Neutrophil (primary cell): ENCODE data around the gene RPH3AL.

Source experiments
- H3K27ac ChIP-seq: fragments of 200-600 bp; sonication (generic); 2 replicates; pipeline ENCODE4 v1.5.1; 2016; ENCODE audit warnings: mild to moderate bottlenecking, moderate library complexity
- H3K27me3 ChIP-seq: fragments of 200-600 bp; sonication (generic); 2 replicates; pipeline ENCODE4 v1.6.0; 2016; ENCODE audit warnings: mild to moderate bottlenecking
- H3K36me3 ChIP-seq: fragments of 200-600 bp; sonication (generic); 2 replicates; pipeline ENCODE4 v1.5.1; 2017
- H3K4me1 ChIP-seq, 2 experiments: fragments of 200-600 bp in 1 of 2; sonication (generic) in 1 of 2; 1 replicate in 1 of 2; 2 replicates in 1 of 2; pipeline versions ENCODE4 v1.5.1 to v1.6.1; 2013 to 2016; ENCODE audit warnings: low read depth in 1 of 2, low read length in 1 of 2, mild to moderate bottlenecking in 1 of 2, moderate library complexity in 1 of 2; ENCODE audit not compliant: control insufficient read depth in 1 of 2, insufficient read depth in 1 of 2
- H3K4me3 ChIP-seq, 2 experiments: fragments of 200-600 bp in 1 of 2; sonication (generic) in 1 of 2; 1 replicate in 1 of 2; 2 replicates in 1 of 2; pipeline ENCODE4 v1.5.1; 2013 to 2016; ENCODE audit warnings: low read depth in 1 of 2, low read length in 1 of 2, mild to moderate bottlenecking in 1 of 2, moderate library complexity in 1 of 2
- H3K9me3 ChIP-seq: fragments of 200-600 bp; sonication (generic); 2 replicates; pipeline ENCODE4 v1.5.1; 2016
- TF ChIP-seq, protein P1 (sequence below): fragments of 200-600 bp; sonication (generic); IDR thresholded peaks from 2 replicates; pipeline ENCODE4 v1.5.1; 2016; ENCODE audit warnings: antibody characterized with exemption

RPH3AL gene

DNA sequence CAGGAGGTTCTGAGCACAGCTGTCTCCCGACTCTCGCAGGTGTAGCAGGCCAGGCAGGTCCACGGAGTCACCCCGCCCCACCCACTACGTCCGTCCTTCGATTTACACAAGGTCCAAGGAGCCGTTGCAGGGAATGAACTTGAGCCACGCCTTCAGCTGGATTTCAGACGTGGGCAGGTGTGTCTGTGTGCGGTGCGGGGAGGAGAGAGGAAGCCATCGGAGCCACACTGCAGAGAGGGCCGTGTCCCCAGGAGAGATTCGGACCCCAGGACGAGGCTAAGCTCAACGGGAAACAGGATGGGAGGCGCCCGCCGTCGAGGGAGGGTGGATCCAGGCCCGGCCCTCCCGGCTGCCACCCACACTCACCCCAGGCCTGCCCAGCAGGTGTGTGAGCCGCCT, 50.3 kb downstream of the RPH3AL start:
- H3K4me1 ChIP-seq: no peaks in the 10 kb centered on the region
- no peaks in the 10 kb centered on the region for H3K9me3 ChIP-seq
- no peaks in the 10 kb centered on the region for H3K36me3 ChIP-seq
- TF ChIP-seq, protein P1, sequence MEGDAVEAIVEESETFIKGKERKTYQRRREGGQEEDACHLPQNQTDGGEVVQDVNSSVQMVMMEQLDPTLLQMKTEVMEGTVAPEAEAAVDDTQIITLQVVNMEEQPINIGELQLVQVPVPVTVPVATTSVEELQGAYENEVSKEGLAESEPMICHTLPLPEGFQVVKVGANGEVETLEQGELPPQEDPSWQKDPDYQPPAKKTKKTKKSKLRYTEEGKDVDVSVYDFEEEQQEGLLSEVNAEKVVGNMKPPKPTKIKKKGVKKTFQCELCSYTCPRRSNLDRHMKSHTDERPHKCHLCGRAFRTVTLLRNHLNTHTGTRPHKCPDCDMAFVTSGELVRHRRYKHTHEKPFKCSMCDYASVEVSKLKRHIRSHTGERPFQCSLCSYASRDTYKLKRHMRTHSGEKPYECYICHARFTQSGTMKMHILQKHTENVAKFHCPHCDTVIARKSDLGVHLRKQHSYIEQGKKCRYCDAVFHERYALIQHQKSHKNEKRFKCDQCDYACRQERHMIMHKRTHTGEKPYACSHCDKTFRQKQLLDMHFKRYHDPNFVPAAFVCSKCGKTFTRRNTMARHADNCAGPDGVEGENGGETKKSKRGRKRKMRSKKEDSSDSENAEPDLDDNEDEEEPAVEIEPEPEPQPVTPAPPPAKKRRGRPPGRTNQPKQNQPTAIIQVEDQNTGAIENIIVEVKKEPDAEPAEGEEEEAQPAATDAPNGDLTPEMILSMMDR: no peak
- no peak overlapping the region for H3K4me3 ChIP-seq
- H3K27me3 ChIP-seq: peaks cover 53% of the 10 kb centered on the region
- H3K27ac ChIP-seq: no peak overlapping the region

DNA sequence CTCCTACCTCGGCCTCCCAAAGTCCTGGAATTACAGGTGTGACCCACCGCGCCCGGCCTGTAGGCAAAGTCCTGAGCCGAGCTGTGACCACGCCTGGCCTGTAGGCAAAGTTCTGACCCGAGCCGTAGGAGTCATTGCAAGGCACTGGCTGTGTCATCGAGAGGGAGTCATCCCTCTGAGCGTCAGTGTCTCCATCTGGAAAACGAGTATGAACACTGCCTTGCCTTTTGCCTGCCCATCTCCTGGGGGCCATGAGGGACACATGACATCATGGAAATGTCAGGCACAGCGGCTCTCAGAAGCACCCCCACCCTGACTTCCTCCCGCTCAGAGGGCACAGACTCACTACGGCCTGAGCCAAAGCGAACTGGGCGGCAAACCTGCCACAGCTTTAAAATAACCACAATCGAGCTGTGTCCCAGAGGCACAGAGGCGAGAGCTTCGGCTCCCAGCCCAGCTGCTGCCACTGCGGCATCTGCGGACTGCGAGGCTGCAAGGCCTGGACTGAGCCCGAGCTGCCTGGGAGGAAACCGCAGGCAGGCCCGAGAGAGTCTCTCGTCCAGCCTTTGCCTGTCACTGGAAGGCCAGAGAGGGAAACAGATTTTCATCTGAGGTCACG, 50.8 kb downstream of the RPH3AL start:
- Histone ChIP-seq H3K36me3 (no peaks in the 10 kb centered on the region), H3K27me3 (peaks cover 53% of the 10 kb centered on the region), H3K4me1 (no peaks in the 10 kb centered on the region), H3K27ac (no peak overlapping the region), H3K9me3 (no peaks in the 10 kb centered on the region), H3K4me3 (no peak overlapping the region)
- TF ChIP-seq, protein P1: no peak

DNA sequence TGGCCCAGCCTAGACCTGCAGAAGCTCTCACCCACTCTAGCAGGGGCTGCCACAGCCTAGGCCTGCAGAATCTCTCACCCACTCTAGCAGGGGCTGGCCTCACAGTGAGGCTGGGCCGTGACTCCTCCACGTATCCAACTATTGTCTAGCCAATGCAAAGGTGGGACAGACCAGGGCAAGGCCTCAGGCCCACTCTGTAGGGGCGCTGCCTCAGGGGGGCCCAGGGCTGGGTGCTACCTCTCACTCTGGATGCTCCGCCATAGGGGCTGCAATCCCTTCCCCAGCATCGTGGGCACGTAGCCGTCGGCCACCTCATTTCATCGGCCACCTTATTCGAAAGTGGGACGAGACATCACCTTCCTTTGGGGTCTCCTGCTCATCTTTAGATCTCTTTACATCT, 51.7 kb downstream of the RPH3AL start:
- Histone ChIP-seq H3K36me3 (no peaks in the 10 kb centered on the region), H3K27me3 (peaks cover 51% of the 10 kb centered on the region)
- TF ChIP-seq, protein P1: no peak

DNA sequence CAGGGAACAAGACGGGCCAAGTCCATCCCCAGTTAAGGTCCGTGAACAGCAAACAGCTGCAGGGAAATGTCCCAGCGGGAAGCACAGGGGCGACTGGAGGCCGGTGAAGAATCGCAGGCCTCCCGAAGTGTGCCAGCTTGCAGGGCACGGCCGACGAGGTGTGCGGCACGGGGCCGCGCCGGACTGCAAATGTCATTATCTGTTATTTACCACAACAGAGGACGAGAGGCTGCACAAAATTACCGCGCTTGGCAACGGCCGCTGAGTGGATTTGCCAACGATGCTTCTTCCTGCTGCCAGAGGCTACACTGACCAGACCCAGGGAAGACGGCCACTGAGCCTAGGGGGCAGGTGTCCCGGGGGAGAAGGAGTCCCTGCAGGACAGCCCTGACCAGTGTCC, 53.1 kb downstream of the RPH3AL start:
- Histone ChIP-seq H3K4me3 (no peak overlapping the region), H3K4me1 (no peaks in the 10 kb centered on the region), H3K27me3 (peaks cover 38% of the 10 kb centered on the region), H3K36me3 (no peaks in the 10 kb centered on the region), H3K27ac (no peak overlapping the region), H3K9me3 (no peaks in the 10 kb centered on the region)
- TF ChIP-seq, protein P1: no peak

More for the DNA sequence above, 51.7 kb downstream of the RPH3AL start:
- H3K4me3 ChIP-seq: no peak overlapping the region
- no peak overlapping the region for H3K27ac ChIP-seq
- H3K4me1 ChIP-seq: no peaks in the 10 kb centered on the region
- H3K9me3 ChIP-seq: no peaks in the 10 kb centered on the region

DNA sequence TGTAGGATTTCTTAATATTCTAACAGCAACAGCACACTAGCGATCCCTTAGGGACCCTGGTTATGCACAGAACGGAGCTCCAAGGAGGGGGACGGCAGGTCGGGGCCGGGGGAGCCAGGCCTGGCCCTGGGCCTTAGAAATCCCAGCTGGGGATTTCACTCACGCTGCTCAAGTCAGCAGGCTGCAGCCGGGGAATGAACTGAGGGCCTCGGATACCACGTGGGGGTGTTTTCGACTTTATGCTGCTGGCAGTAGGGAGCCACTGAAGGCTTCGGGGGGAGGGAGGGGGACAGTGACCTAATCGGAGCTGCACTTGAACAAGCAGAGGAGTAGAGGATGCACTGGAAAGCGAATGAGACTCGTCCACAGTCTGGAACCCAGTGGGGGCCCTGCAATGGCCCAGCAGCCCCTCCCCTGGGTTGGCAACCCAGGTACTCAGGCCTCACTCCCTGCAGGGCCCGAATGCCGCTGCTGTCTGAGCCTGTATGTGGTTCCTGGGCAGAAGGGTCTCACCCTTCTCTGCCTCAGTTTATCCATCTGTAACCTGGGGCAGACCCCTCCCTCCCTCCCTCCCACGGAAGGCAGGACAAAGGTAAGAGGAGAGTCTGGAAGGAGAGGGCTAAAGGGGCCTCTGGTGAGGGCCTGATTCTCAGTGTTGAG, 53.7 kb downstream of the RPH3AL start:
- Histone ChIP-seq H3K27ac (no peak overlapping the region), H3K27me3 (peaks cover 31% of the 10 kb centered on the region), H3K36me3 (no peaks in the 10 kb centered on the region), H3K9me3 (no peaks in the 10 kb centered on the region), H3K4me3 (no peak overlapping the region), H3K4me1 (peaks cover 5 to 6% of the 10 kb centered on the region in 2 experiments)
- TF ChIP-seq, protein P1: no peak
